Measurements from ENCODE around the gene CLDND2.

CLDND2 gene

GRCh38 chr19:51380379-51380778 is 11.6 kb upstream of the CLDND2 start:
- no peak for DNase-seq

DNA sequence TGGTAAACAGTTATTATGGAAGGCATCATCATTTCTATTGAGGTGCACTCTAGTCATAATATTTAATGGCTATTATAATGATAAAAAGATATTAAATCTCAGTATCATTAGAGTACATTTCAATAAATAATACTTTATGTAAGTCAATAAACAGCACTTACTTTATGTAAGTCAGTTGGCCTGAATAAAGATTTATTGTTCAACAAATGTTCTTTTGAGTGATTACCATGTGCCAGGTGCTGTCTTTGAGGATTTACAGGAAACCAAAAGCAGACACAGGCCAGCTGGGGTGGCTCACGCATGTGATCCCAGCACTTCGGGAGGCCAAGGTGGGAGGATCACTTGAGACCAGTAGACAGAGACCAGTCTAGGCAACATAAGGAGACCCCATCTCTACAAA is 8.6 kb upstream of the CLDND2 start:
- no peak for DNase-seq

- DNase-seq = peak in 1 of 2 donors; percentile 37
Measured at GRCh38 chr19:51375504-51376221, 6.9 kb upstream of the CLDND2 start.

- no peak for DNase-seq
Measured at GRCh38 chr19:51372649-51373504, 4.1 kb upstream of the CLDND2 start, which contains the start of gene NKG7. Gene NKG7 (minus strand): TSS chr19:51372654. CDS start chr19:51372535, 119 bp downstream.

DNA sequence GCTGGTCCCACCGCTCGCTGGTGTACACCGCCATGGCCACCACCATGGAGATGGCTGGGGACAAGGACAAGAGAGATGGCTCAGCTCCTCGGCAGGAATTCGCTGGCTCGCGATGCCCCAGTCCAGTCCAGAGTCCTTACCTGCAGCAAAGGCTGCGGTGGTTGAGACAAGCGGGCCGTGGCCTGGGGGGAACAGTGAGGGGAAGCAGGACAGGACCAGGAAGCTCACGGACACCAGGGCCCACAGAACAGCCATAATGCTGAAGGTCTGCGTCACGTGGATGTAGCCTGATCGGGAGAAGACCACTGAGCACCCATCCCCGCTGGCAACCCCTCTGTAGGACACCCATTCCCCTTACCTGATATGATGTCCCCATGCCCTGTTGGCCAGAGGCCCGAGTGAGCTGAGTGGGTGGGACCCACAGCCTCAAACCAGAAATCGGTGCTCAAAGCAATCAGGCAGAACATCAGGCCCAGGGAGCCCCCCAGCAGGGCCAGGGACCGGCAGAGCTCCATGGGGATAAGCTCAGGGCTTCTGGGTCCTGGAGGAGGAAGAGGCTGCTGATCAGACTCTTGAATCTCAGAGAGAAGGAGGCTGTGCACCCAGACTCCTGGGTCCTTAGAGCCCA is 3.3 kb upstream of the CLDND2 start:
- DNase-seq = no peak

- DNase-seq = no peak
Measured at GRCh38 chr19:51371186-51371690, 2.4 kb upstream of the CLDND2 start.

- DNase-seq = no peak
Measured at GRCh38 chr19:51370230-51370629, 1.4 kb upstream of the CLDND2 start.

DNA sequence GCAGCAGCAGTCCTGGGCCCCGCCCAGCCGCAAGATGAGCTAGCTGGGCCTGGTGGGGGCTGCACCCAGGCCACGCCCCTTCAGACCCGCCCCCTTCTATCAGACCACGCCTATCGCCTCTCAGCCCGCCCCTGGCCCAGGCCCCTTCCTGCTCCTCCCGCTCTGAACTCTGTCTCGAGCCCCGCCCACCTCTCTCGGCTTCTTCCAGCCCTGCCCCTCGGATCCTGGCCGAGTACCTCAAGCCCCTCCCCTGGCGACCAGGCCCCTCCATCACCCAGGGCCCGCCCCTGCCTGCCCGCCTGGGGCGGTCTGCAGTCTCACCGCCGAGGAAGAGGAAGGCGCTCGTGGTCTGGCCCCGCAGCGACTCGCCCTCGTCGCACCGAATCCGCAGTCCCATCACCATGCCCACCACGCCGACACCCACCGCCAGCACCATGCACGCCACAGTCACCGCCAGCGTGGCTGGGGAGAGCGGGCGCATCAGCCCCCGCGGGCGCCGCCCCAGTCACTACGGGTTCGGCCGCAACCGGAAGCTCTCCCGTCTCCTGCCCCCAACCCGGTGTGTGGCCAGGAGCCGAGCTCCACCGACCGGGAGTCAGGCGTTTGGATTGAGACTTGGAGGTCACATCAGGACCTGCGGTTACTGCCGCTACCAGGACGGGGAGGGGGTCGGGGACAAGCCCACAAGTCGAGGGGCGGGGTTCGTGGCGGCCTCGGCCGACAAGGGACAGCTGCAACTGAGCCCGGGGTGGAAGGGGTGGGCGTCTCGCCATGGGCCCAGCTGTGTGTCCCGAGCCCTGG is 1.0 kb downstream of the CLDND2 start:
- peak; percentile 97 to 98 for DNase-seq

DNA sequence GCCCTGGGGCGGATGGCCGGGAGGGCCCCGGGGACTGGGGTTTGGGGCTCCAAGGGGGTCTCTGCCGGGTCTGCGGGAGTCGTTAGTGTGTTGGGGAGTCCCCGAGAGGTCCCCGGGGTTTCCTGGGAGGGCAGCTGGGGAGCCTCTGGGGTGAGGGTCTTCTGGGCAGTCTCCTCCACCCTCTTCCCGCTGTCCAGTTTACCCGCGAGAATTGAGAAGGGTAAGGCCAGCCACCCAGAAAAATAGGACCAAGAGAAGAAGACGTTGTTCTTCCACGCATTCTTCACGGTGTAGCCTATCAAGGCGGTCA is 1.6 kb downstream of the CLDND2 start:
- DNase-seq = no peak

DNA sequence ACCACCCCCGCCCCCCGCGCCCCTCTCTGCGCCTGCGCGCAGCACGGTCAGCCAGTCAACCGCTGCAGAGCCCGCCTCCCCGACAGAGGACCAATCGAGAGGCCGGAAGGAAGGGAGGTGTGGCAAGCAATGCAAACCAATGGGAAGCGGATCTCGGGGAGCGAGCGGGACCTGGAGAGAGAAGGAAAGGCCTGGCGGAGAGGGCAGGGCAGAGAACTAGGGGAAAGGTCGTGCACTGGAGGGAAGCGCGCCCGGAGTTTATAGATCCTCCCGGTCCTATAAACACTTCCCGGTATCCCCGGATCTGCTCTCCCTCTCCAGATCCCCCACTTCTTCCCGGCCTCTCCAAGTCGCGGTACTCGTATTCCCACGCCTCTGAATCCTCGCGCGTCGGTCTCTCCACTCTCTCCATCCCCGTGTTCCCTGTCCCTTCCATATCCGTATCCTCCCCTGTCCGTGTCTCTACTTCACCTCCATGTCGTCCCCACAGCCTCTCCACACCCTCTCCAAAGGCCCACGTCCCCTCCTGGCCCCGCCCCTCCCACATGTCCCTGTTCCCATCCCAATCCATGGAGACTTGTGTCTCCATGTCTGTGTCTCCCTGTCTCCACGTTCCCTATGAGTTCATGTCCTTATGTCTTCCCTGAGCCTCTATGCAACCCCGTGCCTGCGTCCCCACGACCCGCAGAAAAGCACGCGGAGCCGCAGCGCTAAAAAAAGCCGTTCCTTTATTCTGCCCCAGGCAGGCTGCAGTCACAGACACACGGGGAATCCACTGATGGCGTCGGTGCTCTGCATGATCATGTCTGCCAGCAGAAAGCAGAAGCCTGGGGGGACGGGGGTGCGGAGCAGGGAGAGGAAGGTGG is 2.2 kb downstream of the CLDND2 start:
- peak; percentile 96 to 97 for DNase-seq

GRCh38 chr19:51365965-51366388 is 2.8 kb downstream of the CLDND2 start, which contains the start of gene ETFB:
Gene ETFB (minus strand): TSS chr19:51366388. CDS start chr19:51366326, 62 bp downstream.
- no peak for DNase-seq

- DNase-seq = peak in 1 of 2 donors; percentile 20
Measured at GRCh38 chr19:51365211-51365964, 3.4 kb downstream of the CLDND2 start.

GRCh38 chr19:51364200-51365106 is 4.3 kb downstream of the CLDND2 start:
- DNase-seq = no peak

GRCh38 chr19:51361239-51361638 is 7.6 kb downstream of the CLDND2 start:
- no peak for DNase-seq

- DNase-seq = no peak
Measured at GRCh38 chr19:51359294-51359693, 9.5 kb downstream of the CLDND2 start.

DNA sequence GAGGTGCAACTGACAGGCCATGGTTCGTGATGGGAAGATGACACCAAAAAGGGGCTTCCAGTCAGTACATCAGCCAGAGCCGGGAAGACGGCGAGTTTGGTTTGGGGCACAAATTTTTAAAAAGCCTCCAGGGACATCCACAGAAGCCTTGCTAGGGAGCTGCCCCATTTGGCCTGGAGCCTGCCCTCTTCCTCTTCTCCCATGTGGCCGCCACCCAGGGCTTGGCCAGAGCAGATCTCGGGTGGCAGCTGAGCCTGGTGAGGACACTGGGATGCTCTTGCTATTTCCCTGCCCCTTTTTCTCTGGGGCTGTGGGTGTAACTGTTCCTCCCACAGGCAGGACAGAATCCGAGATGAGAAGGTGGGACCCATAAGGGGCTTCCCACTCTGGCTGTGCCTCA is 10.9 kb downstream of the CLDND2 start:
- no peak for DNase-seq

- DNase-seq = no peak
Measured at GRCh38 chr19:51356159-51356801, 12.5 kb downstream of the CLDND2 start.

GRCh38 chr19:51354742-51355148 is 14.1 kb downstream of the CLDND2 start:
- DNase-seq = no peak

GRCh38 chr19:51354103-51354741 is 14.6 kb downstream of the CLDND2 start:
- no peak for DNase-seq
